ENCODE results near the gene B4GALT2.

DNA sequence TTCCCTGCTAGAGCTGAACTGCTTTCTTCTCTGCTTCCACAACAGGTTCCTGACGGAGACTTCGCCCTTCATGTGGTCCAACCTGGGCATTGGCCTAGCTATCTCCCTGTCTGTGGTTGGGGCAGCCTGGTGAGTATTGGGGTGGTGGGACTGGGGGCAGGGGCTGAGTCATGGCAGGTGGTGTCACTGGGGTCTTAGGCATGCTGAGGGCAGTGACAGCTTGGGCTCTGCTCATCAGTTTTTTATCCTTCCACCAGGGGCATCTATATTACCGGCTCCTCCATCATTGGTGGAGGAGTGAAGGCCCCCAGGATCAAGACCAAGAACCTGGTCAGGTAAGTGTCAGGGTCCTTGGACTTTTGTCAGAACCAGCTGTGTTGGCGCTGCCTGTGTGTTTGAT is 3.0 kb upstream of the B4GALT2 start:
- TF ChIP-seq, protein P1, sequence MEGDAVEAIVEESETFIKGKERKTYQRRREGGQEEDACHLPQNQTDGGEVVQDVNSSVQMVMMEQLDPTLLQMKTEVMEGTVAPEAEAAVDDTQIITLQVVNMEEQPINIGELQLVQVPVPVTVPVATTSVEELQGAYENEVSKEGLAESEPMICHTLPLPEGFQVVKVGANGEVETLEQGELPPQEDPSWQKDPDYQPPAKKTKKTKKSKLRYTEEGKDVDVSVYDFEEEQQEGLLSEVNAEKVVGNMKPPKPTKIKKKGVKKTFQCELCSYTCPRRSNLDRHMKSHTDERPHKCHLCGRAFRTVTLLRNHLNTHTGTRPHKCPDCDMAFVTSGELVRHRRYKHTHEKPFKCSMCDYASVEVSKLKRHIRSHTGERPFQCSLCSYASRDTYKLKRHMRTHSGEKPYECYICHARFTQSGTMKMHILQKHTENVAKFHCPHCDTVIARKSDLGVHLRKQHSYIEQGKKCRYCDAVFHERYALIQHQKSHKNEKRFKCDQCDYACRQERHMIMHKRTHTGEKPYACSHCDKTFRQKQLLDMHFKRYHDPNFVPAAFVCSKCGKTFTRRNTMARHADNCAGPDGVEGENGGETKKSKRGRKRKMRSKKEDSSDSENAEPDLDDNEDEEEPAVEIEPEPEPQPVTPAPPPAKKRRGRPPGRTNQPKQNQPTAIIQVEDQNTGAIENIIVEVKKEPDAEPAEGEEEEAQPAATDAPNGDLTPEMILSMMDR (IDR thresholded peaks at IDR 0.05) = no peak
- TF ChIP-seq POLR2A (IDR thresholded peaks at IDR 0.05) = no peak
